Omental fat pad (tissue), 4 donors: ENCODE measurements around the gene SLC39A12. TPM values are rescaled to one million over a fixed set of nuclear protein-coding genes. Genes with fewer than 3 reads are reported as not detected.

Experiments
- total RNA-seq, 4 donors: library from RNA; depleted of rRNA; stranded (reverse); fragments of >200 nt; gene quantifications; one replicate each; pipeline ENCODE4 v1.1.0, GENCODE V29; 2016

The SLC39A12 gene
- total RNA-seq, 4 donors from 2014 or later = 0.44 to 0.56 (median 0.47) TPM; not detected in 1

Other genes starting within 250 kb of the SLC39A12 start
- 1 to 10 TPM; 1.7 to 4.1 (median 3.0) TPM for gene TMEM236, start 199.7 kb upstream of the SLC39A12 start, total RNA-seq
- 100 to 1,000 TPM; 130 to 206 (median 139) TPM for gene MRC1, start 142.6 kb upstream of the SLC39A12 start, total RNA-seq
- 10 to 100 TPM in 1 of 4 donors, 1 to 10 TPM in 3; 2.0 to 12.1 (median 6.1) TPM for gene CACNB2, start 188.5 kb downstream of the SLC39A12 start, total RNA-seq